GM21515 (cell line): ENCODE measurements around the gene PGA5.
"Not testable (repeated sequence)": the region's sequence is repeated elsewhere in the genome, so short reads cannot be mapped to it uniquely, and the experiment has no call there.

Experiments
- ATAC-seq: cut with Tn5 transposase; IDR thresholded peaks from one replicate; pipeline ENCODE4 v1.9.1; 2021; ENCODE audit not compliant: unreplicated experiment

Gene PGA5

DNA sequence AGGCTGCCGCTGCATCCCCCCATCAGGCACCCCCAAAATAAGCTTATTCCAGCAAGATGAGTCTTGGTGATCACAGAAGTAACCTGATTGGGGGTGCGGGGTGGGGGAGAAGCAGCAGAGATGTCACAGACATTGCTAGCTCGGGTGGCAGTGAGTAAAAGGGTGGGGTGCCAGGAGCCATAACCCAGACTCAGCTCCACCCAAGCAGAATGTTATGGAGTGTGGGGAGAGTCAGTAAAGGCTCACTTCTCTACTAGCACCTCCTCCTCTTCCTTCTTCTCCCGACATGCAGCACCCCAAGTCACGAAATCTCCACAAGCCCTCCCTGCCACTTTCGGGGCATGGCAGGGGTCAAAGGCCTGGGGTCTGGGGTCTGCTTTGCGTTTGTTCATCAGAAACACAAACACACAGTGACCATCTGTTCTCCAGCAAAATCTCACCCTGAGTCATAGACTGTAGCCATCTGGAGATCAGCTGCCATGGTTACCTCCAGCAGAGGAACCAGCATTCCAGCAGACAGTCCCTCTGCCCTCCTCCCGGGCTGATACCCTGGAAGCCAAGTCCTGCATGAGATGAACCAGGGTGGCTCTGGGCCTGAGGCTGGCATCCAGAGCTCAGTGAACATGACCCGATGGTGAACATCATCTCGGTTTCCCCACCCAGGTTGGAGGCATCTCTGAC is 14.4 kb upstream of the PGA5 start:
- ATAC-seq = not testable (repeated sequence)

DNA sequence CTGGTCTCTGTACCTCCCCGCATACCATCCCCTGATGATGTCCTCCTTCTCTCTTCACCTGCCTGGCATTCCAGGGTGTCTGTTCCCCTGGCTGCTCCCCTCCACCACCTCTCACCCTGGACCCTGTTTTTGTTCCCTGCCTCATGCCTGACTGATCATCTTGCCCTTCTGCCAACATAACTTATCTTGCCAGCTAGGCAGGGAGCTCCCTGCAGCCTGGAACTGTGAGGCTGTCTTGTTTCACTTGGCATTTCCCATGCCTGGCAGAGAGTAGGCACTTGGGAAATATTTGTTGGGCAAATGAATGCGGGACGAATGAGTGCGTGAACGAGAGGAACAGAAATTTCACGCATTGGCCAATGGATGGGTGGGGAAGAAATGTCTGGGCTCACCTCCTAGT is 11.5 kb upstream of the PGA5 start:
- ATAC-seq = not testable (repeated sequence)

DNA sequence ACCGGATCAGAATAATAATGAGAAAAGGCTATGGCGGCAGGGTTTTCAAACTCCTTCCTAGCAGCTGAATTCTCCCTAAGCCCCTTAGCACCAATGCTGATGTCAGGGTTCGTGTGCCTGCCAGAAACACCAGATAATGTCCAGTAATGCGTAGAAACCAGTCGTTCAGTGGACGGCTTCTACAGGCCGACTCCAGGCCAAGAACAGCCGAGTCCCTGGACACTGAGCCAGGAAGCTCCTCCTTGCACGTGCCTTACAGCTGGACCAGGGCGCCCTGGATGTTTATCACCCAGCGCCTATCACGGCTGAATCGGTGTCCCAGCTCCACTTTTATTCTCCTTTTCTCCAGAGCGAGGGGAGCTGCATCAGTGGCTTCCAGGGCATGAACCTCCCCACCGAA is 9.9 kb upstream of the PGA5 start:
- ATAC-seq = not testable (repeated sequence)

DNA sequence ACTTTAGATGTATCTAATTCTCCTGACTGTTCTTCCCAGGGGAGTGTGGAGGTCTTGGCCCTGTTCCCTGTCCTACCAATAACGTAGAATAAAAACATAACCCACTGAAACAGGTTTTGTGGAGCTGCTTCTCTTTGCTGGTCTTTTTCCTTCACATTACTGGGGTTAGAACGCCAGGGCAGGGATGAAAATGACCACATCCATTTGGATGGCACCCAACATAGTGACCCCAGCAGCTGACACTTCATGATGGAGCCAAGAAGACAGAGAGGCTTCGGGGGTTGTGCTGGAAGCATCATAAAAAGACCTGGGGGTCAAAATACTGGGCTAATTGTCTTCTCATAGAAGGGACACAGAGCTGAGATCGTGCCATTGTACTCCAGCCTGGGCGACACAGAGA is 9.4 kb upstream of the PGA5 start:
- ATAC-seq = not testable (repeated sequence)

DNA sequence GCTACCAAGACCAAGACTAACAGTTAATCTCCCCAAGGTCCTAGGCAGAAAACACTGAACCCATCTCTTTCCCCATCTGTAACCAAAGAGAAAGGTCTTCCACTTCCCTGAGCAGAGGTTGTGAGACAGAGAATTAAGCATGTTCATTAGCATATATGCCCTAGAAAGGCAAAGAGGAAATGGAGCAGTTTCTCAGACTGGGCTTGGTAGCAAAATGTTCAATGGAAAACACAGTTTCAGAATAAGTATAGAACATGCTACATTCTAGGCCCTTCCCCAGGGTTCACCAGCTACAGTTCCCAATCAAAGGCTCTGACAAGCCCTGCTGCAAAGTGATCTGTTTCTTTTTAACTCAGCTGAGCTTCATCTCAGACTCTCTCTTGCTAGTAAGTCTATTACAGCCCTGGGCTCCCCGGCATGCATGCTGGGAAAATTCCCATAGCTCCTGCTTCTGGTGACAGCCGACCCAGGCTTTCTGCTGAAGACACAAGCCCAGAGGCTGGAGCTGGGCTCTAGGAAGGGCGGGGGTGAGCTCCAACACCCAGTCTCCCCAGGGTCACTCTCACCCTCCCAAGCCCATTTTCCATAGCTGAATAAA is 8.3 kb upstream of the PGA5 start:
- ATAC-seq = not testable (repeated sequence)

DNA sequence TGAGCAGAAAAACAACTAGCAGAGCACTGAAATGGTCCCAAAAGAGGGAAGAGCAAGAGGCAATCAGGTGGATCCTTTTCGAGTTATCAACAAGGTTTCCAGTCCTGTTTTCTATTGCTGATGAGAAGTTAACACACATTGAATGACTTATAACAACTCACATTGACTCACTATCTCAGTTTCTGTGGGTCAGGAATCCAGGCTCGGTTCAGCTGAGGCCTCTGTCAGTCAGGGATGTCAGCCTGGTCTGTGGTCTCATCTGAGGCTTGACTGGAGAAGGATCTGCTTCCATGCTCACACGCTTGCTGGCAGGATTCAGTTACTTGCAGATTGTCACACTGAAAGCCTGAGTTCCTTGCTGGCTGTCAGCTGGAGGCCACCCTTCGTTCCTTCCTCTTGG is 3.8 kb upstream of the PGA5 start:
- not testable (repeated sequence) for ATAC-seq

DNA sequence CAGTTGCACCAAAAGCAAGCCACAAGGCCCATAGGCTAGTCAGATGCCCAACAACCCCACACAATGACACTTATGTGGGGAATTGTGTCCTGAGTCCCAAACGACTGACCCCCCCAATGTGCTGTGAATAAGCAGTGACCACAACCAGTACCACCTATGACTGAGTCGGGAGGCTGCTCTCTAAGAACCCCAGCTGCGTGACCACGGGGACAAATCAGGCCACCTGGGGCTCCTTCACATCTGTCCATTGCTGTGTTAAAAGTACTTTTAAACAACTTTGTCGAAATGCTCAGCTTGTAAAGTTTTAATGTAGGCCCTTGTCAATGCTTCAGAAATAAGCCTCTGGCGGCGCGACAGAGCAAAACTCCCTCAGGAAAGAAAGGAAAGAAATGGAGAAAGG is 687 bp upstream of the PGA5 start:
- ATAC-seq = not testable (repeated sequence)

DNA sequence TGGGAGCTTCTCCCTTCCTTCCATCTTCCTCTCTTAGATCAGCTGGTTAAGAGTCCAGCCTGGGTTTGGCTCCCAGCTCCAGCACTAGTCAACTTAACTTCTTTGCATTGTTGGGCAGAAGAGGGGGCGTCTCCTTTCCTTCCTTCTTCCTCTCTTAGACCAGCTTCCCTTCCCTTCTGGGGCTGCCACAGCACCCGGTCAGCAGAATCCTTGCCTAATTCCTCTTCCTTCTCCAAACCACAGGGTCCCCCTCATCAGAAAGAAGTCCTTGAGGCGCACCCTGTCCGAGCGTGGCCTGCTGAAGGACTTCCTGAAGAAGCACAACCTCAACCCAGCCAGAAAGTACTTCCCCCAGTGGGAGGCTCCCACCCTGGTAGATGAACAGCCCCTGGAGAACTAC is 551 bp downstream of the PGA5 start:
- not testable (repeated sequence) for ATAC-seq

DNA sequence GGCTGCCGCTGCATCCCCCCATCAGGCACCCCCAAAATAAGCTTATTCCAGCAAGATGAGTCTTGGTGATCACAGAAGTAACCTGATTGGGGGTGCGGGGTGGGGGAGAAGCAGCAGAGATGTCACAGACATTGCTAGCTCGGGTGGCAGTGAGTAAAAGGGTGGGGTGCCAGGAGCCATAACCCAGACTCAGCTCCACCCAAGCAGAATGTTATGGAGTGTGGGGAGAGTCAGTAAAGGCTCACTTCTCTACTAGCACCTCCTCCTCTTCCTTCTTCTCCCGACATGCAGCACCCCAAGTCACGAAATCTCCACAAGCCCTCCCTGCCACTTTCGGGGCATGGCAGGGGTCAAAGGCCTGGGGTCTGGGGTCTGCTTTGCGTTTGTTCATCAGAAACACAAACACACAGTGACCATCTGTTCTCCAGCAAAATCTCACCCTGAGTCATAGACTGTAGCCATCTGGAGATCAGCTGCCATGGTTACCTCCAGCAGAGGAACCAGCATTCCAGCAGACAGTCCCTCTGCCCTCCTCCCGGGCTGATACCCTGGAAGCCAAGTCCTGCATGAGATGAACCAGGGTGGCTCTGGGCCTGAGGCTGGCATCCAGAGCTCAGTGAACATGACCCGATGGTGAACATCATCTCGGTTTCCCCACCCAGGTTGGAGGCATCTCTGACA is 4.4 kb downstream of the PGA5 start:
- ATAC-seq = not testable (repeated sequence)

DNA sequence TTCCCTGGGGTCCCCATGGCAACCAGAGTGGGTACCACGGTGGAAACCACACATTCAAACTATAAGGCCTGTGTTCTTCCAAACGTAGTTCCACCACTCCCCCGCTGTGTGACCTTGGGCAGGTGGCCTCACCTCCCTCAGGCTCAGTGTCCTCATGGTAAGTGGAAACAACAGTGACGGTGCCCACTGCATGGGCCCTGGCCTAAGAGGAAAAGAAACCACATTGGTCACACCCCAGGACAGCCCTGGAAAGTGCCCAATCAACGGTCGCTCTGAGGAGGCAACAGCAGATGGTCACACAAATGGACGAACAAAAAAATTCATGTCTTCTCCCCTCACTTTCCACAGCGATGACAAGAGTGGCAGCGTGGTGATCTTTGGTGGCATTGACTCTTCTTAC is 7.1 kb downstream of the PGA5 start:
- not testable (repeated sequence) for ATAC-seq

DNA sequence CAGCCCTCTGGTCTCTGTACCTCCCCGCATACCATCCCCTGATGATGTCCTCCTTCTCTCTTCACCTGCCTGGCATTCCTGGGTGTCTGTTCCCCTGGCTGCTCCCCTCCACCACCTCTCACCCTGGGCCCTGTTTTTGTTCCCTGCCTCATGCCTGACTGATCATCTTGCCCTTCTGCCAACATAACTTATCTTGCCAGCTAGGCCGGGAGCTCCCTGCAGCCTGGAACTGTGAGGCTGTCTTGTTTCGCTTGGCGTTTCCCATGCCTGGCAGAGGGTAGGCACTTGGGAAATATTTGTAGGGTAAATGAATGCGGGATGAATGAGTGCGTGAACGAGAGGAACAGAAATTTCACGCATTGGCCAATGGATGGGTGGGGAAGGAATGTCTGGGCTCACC is 8.2 kb downstream of the PGA5 start:
- not testable (repeated sequence) for ATAC-seq

DNA sequence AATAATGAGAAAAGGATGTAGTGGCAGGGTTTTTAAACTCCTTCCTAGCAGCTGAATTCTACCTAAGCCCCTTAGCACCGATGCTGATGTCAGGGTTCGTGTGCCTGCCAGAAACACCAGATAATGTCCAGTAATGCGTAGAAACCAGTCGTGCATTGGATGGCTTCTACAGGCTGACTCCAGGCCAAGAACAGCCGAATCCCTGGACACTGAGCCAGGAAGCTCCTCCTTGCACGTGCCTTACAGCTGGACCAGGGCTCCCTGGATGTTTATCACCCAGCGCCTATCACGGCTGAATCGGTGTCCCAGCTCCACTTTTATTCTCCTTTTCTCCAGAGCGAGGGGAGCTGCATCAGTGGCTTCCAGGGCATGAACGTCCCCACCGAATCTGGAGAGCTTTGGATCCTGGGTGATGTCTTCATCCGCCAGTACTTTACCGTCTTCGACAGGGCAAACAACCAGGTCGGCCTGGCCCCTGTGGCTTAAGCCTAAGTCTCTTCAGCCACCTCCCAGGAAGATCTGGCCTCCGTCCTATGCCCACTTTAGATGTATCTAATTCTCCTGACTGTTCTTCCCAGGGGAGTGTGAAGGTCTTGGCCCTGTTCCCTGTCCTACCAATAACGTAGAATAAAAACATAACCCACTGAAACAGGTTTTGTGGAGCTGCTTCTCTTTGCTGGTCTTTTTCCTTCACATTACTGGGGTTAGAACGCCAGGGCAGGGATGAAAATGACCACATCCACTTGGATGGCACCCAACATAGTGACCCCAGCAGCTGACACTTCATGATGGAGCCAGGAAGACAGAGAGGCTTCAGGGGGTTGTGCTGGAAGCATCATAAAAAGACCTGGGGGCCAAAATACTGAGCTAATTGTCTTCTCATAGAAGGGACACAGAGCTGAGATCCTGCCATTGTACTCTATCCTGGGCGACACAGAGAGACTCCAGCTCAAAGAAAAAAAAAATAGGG is 10.1 kb downstream of the PGA5 start:
- not testable (repeated sequence) for ATAC-seq

DNA sequence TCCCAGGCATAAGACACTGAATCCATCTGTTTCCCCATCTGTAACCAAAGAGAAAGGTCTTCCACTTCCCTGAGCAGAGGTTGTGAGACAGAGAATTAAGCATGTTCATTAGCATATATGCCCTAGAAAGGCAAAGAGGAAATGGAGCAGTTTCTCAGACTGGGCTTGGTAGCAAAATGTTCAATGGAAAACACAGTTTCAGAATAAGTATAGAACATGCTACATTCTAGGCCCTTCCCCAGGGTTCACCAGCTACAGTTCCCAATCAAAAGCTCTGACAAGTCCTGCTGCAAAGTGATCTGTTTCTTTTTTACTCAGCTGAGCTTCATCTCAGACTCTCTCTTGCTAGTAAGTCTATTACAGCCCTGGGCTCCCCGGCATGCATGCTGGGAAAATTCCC is 11.4 kb downstream of the PGA5 start:
- ATAC-seq = not testable (repeated sequence)

DNA sequence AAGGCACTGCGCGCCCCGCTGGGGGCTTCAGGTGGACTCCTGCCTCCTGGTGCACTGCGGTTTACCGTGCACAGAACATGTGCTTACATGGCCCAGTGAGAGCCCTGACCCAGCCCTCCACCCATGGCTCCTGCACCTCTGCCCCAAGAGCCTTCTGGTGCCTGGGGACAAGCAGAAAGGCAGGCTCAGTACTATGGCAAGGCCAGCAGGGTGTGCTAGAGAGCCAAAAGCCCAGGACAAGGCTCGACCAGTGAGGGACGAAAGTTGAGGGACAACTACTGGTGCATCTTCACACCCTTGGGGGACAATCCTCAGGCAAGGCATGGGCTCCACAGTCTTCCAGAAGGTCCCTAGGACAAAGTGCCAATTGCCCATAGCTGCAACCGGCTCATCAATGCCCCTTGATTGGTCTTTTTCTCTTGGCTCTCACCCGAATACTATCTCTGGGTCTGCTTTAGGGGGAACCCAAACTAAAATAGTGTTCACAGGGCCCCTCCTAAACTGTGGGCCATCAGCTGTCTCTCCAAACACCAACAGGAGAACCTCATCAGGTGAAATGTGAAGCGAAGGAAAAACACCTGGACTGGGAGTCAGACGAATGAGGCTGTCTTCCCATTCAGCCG is 13.5 kb downstream of the PGA5 start:
- peak; percentile 59 for ATAC-seq

DNA sequence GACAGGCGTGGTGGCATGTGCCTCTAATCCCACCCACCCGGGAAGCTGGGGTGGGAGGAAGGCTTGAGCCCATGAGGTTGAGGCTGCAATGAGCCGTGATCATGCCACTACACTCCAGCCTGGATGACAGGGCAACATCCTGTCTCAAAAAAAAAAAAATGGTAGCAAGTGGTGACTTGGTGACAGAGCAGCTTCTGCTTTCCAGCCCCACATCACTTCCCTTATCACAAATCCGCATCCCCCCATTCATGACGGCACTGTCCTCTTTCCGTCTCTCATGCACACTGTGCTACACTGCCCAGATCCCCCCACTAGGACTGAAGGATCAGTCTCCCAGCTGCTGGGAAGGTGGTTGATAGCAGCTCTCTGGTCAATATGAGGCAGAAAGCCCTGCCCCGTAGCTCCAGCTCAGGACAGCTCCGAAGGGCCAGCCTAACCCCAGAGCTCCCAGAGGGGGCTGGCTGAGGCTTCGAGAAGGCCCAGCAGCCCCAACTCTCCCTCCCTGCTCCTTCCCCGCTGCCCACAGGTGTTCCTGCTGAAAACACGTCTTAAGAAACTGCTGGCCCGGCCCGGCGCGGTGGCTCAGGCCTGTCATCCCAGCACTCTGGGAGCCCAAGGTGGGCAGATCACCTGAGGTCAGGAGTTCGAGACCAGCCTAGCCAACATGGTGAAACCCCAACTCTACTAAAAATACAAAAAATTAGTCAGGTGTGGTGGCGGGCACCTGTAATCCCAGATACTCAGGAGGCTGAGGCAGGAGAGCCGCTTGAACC is 15.9 kb downstream of the PGA5 start:
- ATAC-seq = no peak

DNA sequence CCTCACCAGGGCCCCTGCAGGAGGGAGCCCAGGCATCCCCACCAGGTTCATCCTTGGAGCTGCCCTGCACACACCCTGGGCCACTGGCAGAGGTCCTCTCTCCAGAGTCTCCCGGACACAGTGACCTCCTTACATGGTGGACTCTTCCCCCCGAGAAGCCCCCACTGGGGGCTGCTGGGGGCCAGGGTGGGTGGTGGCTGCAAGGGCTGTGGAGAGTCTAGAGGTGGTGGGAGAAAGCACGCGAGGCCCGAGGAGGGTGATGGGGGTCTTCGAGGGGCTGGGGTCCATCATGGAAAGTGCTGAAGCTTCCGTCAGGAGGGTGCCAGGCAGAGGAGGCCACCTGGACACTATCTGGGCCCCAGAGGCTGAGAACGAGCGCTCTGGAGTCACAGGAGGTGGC is 17.6 kb downstream of the PGA5 start:
- ATAC-seq = no peak

DNA sequence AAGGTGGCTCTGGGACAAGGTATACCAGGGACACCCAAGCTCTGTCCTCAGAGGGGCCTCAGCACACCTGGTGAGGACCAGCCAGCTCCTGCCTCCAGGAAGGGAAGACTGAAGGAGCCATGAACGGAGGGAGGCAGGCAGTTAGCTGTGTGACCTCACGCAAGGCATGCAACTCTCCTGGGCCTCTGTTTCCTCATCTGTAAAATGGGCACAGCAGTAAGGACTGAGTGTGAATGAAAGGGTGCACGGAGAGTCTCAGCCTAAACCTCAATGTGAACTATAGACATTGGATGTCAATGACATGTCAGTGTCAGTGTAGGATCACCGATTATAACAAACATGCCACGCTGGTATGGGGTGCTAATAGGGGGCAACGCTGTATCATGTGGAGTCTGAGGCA is 18.4 kb downstream of the PGA5 start:
- no peak for ATAC-seq

DNA sequence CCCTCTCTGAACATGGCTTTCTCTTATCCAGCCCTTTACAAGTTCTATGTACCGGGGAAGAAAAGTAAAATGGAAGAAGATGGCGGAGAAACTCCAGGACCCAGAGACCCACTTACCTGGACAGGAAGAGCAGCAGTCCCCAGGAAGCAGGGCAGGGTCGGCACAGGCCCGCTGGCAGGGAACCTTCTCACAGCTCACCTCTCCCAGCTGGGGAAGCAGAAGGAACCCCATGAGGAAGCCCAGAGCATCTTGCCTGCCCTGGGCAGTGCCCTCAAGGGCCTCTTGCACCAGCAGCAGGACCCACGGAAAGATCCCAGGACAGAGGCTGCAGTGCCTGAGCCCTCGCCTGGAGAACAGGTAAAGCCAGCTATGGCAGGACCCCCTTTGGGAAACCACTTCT is 23.4 kb downstream of the PGA5 start:
- ATAC-seq = no peak

DNA sequence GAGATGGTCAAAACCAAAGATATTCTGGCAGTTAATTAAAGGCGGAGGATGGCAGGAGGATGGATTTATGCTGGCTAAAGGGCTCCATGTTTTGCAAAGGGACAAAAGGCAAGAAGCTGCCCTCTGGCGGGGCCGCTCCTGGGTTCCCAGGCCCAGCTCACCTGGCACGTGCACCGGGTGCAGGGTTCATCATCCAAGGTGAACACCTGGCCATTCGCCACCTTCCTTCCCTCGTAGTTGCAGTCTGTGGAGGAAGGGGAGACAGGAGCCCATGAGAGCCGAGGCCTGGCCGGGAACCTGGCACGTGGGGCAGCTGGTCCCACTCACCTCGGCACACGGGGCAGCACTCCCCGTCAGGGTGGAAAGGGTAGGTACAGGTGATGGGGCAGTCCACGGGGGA is 23.8 kb downstream of the PGA5 start:
- ATAC-seq = no peak

DNA sequence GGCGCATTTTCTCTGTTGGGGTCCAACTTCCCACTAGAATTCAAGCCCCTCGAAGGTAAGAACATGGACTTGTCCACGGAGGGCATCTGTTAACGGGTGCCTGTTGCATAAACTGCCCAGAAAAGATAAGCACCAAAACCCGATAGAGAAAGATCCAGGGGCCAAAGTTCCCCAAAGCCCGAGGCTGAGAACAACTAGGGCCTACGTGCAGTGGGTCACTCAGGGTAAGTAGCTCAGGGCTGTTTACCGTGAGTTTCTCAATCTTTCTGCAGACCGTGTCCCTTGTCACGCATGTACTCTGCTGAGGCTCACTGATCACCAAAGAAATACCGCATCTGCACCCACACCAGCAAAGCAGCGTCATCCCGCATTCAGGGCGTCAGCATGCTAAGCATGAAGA is 24.4 kb downstream of the PGA5 start:
- ATAC-seq = no peak
